Fibroblast of villous mesenchyme (primary cell): ENCODE data around the gene WIPF1. TPM values are rescaled to one million over a fixed set of nuclear protein-coding genes. Genes with fewer than 3 reads are reported as not detected.

Experiments used
- DNase-seq: peaks from one replicate; pipeline ENCODE4 v3.0.0-alpha.2; 2010; ENCODE audit warnings: low read depth
- H3K4me3 ChIP-seq: 2 replicates; pipeline ENCODE4 v1.5.1; 2011; ENCODE audit warnings: low read depth, mild to moderate bottlenecking, low read length
- CTCF ChIP-seq: IDR thresholded peaks from 2 replicates; pipeline ENCODE4 v1.5.1; 2012; ENCODE audit warnings: low read depth, mild to moderate bottlenecking, low read length; ENCODE audit not compliant: insufficient read depth
- total RNA-seq: library from RNA; depleted of rRNA; stranded (reverse); fragments of >200 nt; gene quantifications from 2 replicates; pipeline ENCODE4 v1.2.3, GENCODE V29; 2012

The WIPF1 gene
- total RNA-seq, 1 donor = 13.0 TPM

GRCh38 chr2:174571669-174572323 is 25.8 kb downstream of the WIPF1 start:
- TF ChIP-seq CTCF = no peak
- DNase-seq = no peak
- no peak overlapping the region for H3K4me3 ChIP-seq

- H3K4me3 ChIP-seq = no peak overlapping the region
- no peak for TF ChIP-seq CTCF
- DNase-seq = no peak
These were observed 27.2 kb downstream of the WIPF1 start for GRCh38 chr2:174570318-174570958.

GRCh38 chr2:174569678-174570077 is 27.9 kb downstream of the WIPF1 start:
- DNase-seq = no peak
- no peak for TF ChIP-seq CTCF
- H3K4me3 ChIP-seq = no peak overlapping the region

- no peak for TF ChIP-seq CTCF
- no peak for DNase-seq
- H3K4me3 ChIP-seq = no peak overlapping the region
These were observed 29.2 kb downstream of the WIPF1 start for GRCh38 chr2:174568425-174568824.

GRCh38 chr2:174566871-174567270 is 30.7 kb downstream of the WIPF1 start:
- no peak for DNase-seq
- no peak for TF ChIP-seq CTCF
- no peak overlapping the region for H3K4me3 ChIP-seq

- TF ChIP-seq CTCF = no peak
- no peak overlapping the region for H3K4me3 ChIP-seq
- DNase-seq = no peak
These were observed 33.9 kb downstream of the WIPF1 start for GRCh38 chr2:174563530-174564282.
